ENCODE data around the gene CCSER1.

- no peak for TF ChIP-seq CTCF (IDR thresholded peaks at IDR 0.05; ENCODE audit: insufficient read depth, low read length, poor library complexity, severe bottlenecking)
- no peak for TF ChIP-seq EZH2phosphoT487 (conservative IDR thresholded peaks at IDR 0.05; ENCODE audit: low read length)
Observed at GRCh38 chr4:90926957-90927356, 799.8 kb downstream of the CCSER1 start.

Measured in SU-DHL-6 (cell line).